Gastroesophageal sphincter (tissue), 4 donors: Measurements from ENCODE around the gene CLCA1. TPM values are rescaled to one million over a fixed set of nuclear protein-coding genes. Genes with fewer than 3 reads are reported as not detected.

Source experiments
- ATAC-seq: fragments of 150-250 bp; one replicate; pipeline ENCODE4 v1.9.1; 2016; ENCODE audit warnings: mild to moderate bottlenecking, moderate library complexity
- H3K27ac ChIP-seq, 4 donors: fragments of 200-600 bp; sonication (generic) in 3 of 4; 1 replicate in 3 of 4; 2 replicates in 1 of 4; pipeline ENCODE4 v1.5.1; 2016 to 2019
- H3K27me3 ChIP-seq: fragments of 200-600 bp; sonication (generic); one replicate; pipeline ENCODE4 v1.5.1; 2019
- H3K36me3 ChIP-seq, 2 donors: fragments of 200-600 bp; sonication (generic); one replicate each; pipeline ENCODE4 v1.5.1; 2019; ENCODE audit warnings: control low read depth in 1 of 2
- H3K4me1 ChIP-seq, 3 donors: fragments of 200-600 bp; sonication (generic); 1 replicate in 2 of 3; 2 replicates in 1 of 3; pipeline ENCODE4 v1.5.1; 2016 to 2019; ENCODE audit warnings: control low read depth in 2 of 3
- H3K4me3 ChIP-seq, 2 donors: fragments of 200-600 bp; sonication (generic); one replicate each; pipeline ENCODE4 v1.5.1; 2019; ENCODE audit warnings: mild to moderate bottlenecking in 1 of 2, moderate library complexity in 1 of 2
- H3K9me3 ChIP-seq, 3 donors: fragments of 200-600 bp; sonication (generic); one replicate each; pipeline ENCODE4 v1.5.1; 2017 to 2019; ENCODE audit warnings: control low read depth in 2 of 3
- EP300 ChIP-seq: sonication (generic); formaldehyde crosslinking; IDR thresholded peaks from one replicate; pipeline ENCODE4 v1.6.1; 2017; ENCODE audit warnings: antibody characterized with exemption, mild to moderate bottlenecking
- POLR2A ChIP-seq, 2 donors: fragments of 450-650 bp; IDR thresholded peaks; one replicate each; pipeline ENCODE4 v1.6.1; 2017; ENCODE audit warnings: antibody characterized with exemption in 2 of 2, mild to moderate bottlenecking in 2 of 2, moderate library complexity in 1 of 2
- POLR2AphosphoS5 ChIP-seq: sonication (generic); formaldehyde crosslinking; IDR thresholded peaks from one replicate; pipeline ENCODE4 v1.6.1; 2017; ENCODE audit warnings: antibody characterized with exemption
- WGBS, 2 donors: methylation state at CpG; one replicate each; pipeline ENCODE4 v1.1.5; 2018; ENCODE audit warnings: low coverage in 1 of 2; 5-methylcytosine and 5-hydroxymethylcytosine counted together
- total RNA-seq, 4 donors: library from RNA; depleted of rRNA; stranded (reverse); fragments of >200 nt; gene quantifications; one replicate each; pipeline ENCODE4 v1.1.0, GENCODE V29; 2016
- TF ChIP-seq, protein P1 (sequence below), 4 experiments: fragments of 200-600 bp in 2 of 4; fragments of 450-650 bp in 2 of 4; sonication (generic) in 1 of 4; IDR thresholded peaks; one replicate each; pipeline ENCODE4 v1.5.1; 2017 to 2019; ENCODE audit warnings: antibody characterized with exemption in 4 of 4, mild to moderate bottlenecking in 2 of 4, moderate library complexity in 2 of 4

Gene CLCA1
- total RNA-seq, 4 donors from 2014 or later: not detected

DNA sequence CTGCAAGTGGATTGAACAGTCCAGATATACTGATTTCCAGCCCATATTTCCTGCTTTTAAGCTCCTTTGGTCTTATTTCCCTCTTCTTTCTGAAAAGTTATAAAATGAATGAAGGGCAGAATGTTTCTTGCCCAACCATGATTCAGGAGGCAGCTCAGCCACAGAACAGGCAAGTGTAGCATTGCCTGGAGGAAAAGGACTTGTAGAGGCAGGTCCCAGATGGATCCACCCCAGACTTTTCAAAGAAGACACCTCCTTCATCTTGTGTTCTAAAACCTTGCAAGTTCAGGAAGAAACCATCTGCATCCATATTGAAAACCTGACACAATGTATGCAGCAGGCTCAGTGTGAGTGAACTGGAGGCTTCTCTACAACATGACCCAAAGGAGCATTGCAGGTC, 44.9 kb upstream of the CLCA1 start, which contains the start of gene CLCA2:
CLCA2 (plus strand) TSS at position 299 of the 400 bp plus-strand sequence; CDS start at position 376, 77 bp downstream.
- Histone ChIP-seq H3K9me3 (no peaks in the 10 kb centered on the region), H3K36me3 (no peaks in the 10 kb centered on the region), H3K27me3 (no peaks in the 10 kb centered on the region), H3K27ac (no peak within 1 kb of the TSS), H3K4me1 (no peaks in the 10 kb centered on the region), H3K4me3 (no peak within 1 kb of the TSS)
- no peak for ATAC-seq
- TF ChIP-seq EP300 (no peak), POLR2AphosphoS5 (no peak), POLR2A (IDR thresholded peaks at IDR 0.05) (no peak)
- TF ChIP-seq, protein P1, sequence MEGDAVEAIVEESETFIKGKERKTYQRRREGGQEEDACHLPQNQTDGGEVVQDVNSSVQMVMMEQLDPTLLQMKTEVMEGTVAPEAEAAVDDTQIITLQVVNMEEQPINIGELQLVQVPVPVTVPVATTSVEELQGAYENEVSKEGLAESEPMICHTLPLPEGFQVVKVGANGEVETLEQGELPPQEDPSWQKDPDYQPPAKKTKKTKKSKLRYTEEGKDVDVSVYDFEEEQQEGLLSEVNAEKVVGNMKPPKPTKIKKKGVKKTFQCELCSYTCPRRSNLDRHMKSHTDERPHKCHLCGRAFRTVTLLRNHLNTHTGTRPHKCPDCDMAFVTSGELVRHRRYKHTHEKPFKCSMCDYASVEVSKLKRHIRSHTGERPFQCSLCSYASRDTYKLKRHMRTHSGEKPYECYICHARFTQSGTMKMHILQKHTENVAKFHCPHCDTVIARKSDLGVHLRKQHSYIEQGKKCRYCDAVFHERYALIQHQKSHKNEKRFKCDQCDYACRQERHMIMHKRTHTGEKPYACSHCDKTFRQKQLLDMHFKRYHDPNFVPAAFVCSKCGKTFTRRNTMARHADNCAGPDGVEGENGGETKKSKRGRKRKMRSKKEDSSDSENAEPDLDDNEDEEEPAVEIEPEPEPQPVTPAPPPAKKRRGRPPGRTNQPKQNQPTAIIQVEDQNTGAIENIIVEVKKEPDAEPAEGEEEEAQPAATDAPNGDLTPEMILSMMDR (IDR thresholded peaks at IDR 0.05): no peak

DNA sequence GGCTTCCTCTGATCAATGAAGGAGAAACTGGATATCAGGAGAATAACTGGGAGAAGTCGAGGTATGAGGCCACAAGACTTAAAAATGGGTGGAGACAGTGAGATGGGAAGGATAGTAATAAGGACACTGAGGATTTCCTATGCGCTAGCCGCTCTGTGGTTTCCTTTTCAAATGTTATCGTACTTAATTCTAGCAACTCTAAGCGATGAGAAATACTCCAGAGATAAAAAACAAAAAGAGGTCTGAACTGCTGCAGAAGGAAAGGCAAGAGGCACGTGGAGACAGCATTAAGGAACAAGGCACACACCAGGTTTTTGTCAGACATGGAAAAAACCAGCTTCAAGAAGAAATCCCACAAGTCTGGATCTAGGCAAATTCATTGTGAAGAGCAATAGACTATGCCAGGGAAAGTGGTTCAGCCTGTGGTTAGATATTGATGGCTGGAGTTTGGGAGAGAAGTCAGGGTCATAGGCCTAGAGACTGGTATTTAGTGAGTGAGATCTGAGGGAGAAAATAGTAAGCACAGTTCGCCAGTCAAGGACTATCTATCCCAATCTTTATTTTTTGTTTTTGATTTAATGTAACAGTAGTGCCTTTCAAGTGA, 39.5 kb upstream of the CLCA1 start:
- no peak for ATAC-seq
- 68 to 79% methylated on average over 6 to 7 of the region's 7 CpGs for WGBS, 2 donors
- Histone ChIP-seq H3K9me3 (no peaks in the 10 kb centered on the region), H3K27me3 (no peaks in the 10 kb centered on the region), H3K27ac (peak overlapping the region in 1 of 4 donors; percentile 20), H3K36me3 (no peaks in the 10 kb centered on the region), H3K4me3 (no peak overlapping the region), H3K4me1 (peaks cover 0 to 13% (median 5%) of the 10 kb centered on the region in 3 donors)
- no peak for TF ChIP-seq POLR2AphosphoS5
- no peak for TF ChIP-seq POLR2A (IDR thresholded peaks at IDR 0.05)
- TF ChIP-seq, protein P1 (IDR thresholded peaks at IDR 0.05): no peak
- no peak for TF ChIP-seq EP300

DNA sequence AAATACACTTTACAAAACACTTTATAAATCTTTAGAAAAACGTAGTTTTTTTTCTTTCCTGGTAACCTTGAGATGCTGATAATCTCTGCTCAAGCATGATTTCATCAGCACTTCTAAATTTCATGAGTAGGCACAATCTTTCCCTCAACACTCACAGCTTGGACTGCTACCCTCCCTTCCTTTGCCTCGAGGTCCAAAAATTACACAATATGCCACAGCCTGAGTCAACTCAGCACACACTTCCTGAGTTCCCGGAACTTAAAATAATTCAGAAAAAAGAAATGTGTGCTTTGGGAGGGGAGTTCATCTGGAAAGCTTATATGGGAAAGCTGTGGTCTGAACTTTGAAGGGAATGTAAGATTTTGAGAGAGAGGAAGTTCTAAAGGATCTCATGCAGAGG, 38.9 kb upstream of the CLCA1 start:
- no peaks in the 10 kb centered on the region for H3K36me3 ChIP-seq
- WGBS, 2 donors: 6 to 17% methylated on average over 1 to 3 of the region's 3 CpGs
- TF ChIP-seq POLR2A (IDR thresholded peaks at IDR 0.05): no peak
- peak; percentile 49 for TF ChIP-seq POLR2AphosphoS5
- H3K27me3 ChIP-seq: no peaks in the 10 kb centered on the region
- peak overlapping the region; percentile 32 to 56 (median 42) for H3K27ac ChIP-seq
- H3K9me3 ChIP-seq: no peaks in the 10 kb centered on the region
- peak; percentile 95 for ATAC-seq
- H3K4me3 ChIP-seq: no peak overlapping the region
- peaks cover 0 to 13% (median 5%) of the 10 kb centered on the region in 3 donors for H3K4me1 ChIP-seq

DNA sequence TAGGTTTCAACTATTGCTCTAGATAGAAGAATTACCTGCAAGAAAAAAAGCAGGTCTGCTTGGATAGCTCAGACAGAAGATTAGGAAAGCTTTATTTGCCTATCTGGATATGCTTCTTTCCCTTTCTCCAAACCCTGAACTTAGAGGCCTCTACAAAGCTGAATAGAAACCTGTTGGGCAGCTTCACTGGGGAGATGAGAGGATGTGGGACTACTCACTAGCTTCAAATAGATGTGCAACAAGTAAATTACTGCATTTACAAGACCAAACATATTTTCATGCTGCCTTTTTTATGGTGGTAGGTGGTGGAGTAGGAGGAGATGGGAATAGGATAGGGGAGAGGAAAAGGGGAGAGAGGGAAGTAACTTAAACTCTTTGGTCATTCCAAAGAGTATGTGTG, 38.4 kb upstream of the CLCA1 start:
- Histone ChIP-seq H3K27ac (peak overlapping the region; percentile 32 to 56 (median 42)), H3K9me3 (no peaks in the 10 kb centered on the region), H3K27me3 (no peaks in the 10 kb centered on the region), H3K4me1 (peaks cover 0 to 13% (median 5%) of the 10 kb centered on the region in 3 donors), H3K36me3 (no peaks in the 10 kb centered on the region), H3K4me3 (no peak overlapping the region)
- peak; percentile 11 for ATAC-seq
- TF ChIP-seq POLR2A (IDR thresholded peaks at IDR 0.05): no peak
- TF ChIP-seq, protein P1 (IDR thresholded peaks at IDR 0.05): no peak
- no peak for TF ChIP-seq EP300
- no peak for TF ChIP-seq POLR2AphosphoS5

DNA sequence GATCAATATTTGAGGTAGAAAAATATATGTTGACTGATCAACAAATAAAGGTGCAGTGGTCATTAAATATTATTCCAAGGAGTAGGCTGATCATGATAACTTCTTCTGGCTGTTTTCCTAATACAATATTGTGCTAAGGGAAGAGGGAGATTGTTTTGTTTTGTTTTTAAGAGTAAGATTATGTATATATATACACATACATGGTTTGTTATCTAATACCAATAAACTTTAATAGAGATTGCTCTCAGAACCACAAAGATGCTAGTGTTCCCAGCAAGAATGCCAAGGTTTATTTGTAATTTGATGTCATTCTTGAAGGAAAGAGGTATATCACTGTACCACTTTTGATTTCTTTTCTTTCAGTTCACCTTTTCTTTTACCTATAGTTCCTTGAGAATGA, 34.7 kb upstream of the CLCA1 start:
- H3K4me1 ChIP-seq: peaks cover 0 to 13% (median 5%) of the 10 kb centered on the region in 3 donors
- TF ChIP-seq EP300 (no peak), POLR2AphosphoS5 (no peak), POLR2A (IDR thresholded peaks at IDR 0.05) (no peak)
- TF ChIP-seq, protein P1 (IDR thresholded peaks at IDR 0.05): no peak
- ATAC-seq: no peak

More for the DNA sequence above, 34.7 kb upstream of the CLCA1 start:
- no peak overlapping the region for H3K4me3 ChIP-seq
- H3K36me3 ChIP-seq: no peaks in the 10 kb centered on the region
- H3K27ac ChIP-seq: no peak overlapping the region
- H3K9me3 ChIP-seq: no peaks in the 10 kb centered on the region
- H3K27me3 ChIP-seq: no peaks in the 10 kb centered on the region
